GM23338 (cell line): Measurements from ENCODE around the gene FAM174C. TPM values are rescaled to one million over a fixed set of nuclear protein-coding genes. Genes with fewer than 3 reads are reported as not detected.
"Not testable (repeated sequence)": the region's sequence is repeated elsewhere in the genome, so short reads cannot be mapped to it uniquely, and the experiment has no call there.

Source experiments
- ATAC-seq: fragments of 200-7000 bp; cut with Tn5 transposase; 3 replicates; pipeline ENCODE4 v1.9.1; 2020
- DNase-seq: peaks from one replicate; pipeline ENCODE4 v3.0.0-alpha.2; 2015; ENCODE audit warnings: low spot score
- H2AFZ ChIP-seq: fragments of 200-600 bp; sonication (generic); 2 replicates; pipeline ENCODE4 v1.8.0; 2016; ENCODE audit warnings: antibody characterized with exemption, mild to moderate bottlenecking, moderate library complexity
- H3F3A ChIP-seq: fragments of 200-600 bp; sonication (generic); replicated peaks from 2 replicates; pipeline ENCODE4 v1.8.0; 2017; ENCODE audit warnings: antibody characterized with exemption, mixed run types, low read depth
- H3K27ac ChIP-seq: fragments of 200-600 bp; sonication (generic); 2 replicates; pipeline ENCODE4 v1.6.1; 2016; ENCODE audit warnings: low read depth
- H3K27me3 ChIP-seq: fragments of 200-600 bp; sonication (generic); 2 replicates; pipeline ENCODE4 v1.8.0; 2016; ENCODE audit warnings: mild to moderate bottlenecking, mixed run types, moderate library complexity; ENCODE audit not compliant: insufficient read depth
- H3K36me3 ChIP-seq: fragments of 200-600 bp; sonication (generic); 2 replicates; pipeline ENCODE4 v1.8.0; 2016; ENCODE audit warnings: mild to moderate bottlenecking; ENCODE audit not compliant: insufficient read depth
- H3K4me1 ChIP-seq: fragments of 200-600 bp; sonication (generic); 2 replicates; pipeline ENCODE4 v1.8.0; 2016; ENCODE audit warnings: mild to moderate bottlenecking, moderate library complexity; ENCODE audit not compliant: insufficient read depth
- H3K4me2 ChIP-seq: fragments of 200-600 bp; sonication (generic); 2 replicates; pipeline ENCODE4 v1.7.1; 2017; ENCODE audit warnings: mixed run types
- H3K4me3 ChIP-seq: fragments of 200-600 bp; sonication (generic); 2 replicates; pipeline ENCODE4 v1.6.1; 2016; ENCODE audit warnings: mixed run types
- H3K79me2 ChIP-seq: fragments of 200-600 bp; sonication (generic); replicated peaks from 2 replicates; pipeline ENCODE4 v1.8.0; 2017; ENCODE audit warnings: mild to moderate bottlenecking; ENCODE audit not compliant: insufficient read depth
- H3K9me2 ChIP-seq: fragments of 200-600 bp; sonication (generic); 2 replicates; pipeline ENCODE4 v1.8.0; 2017; ENCODE audit not compliant: insufficient read depth
- H4K20me1 ChIP-seq: fragments of 200-600 bp; sonication (generic); replicated peaks from 2 replicates; pipeline ENCODE4 v1.8.0; 2017; ENCODE audit warnings: mild to moderate bottlenecking; ENCODE audit not compliant: insufficient read depth
- H3K27ac Mint-ChIP-seq: 2 replicates; pipeline ENCODE4 v1.8.0; 2020; ENCODE audit warnings: inconsistent platforms, mild to moderate bottlenecking, moderate library complexity, mixed read lengths
- H3K27me3 Mint-ChIP-seq: 3 replicates; pipeline ENCODE4 v1.8.0; 2022; ENCODE audit warnings: low read depth, mild to moderate bottlenecking, moderate library complexity, mixed read lengths, inconsistent platforms; ENCODE audit not compliant: insufficient read depth, poor library complexity
- H3K36me3 Mint-ChIP-seq: 3 replicates; pipeline ENCODE4 v1.8.0; 2021; ENCODE audit warnings: low read depth, mild to moderate bottlenecking, inconsistent platforms, moderate library complexity, mixed read lengths
- H3K4me1 Mint-ChIP-seq: 3 replicates; pipeline ENCODE4 v1.8.0; 2020; ENCODE audit warnings: mild to moderate bottlenecking, inconsistent platforms, mixed read lengths
- H3K4me3 Mint-ChIP-seq: 3 replicates; pipeline ENCODE4 v1.8.0; 2021; ENCODE audit warnings: moderate library complexity, mild to moderate bottlenecking, inconsistent platforms, mixed read lengths
- H3K9me3 Mint-ChIP-seq: 3 replicates; pipeline ENCODE4 v1.8.0; 2020; ENCODE audit warnings: moderate library complexity, mild to moderate bottlenecking, inconsistent platforms, mixed read lengths
- CREB1 ChIP-seq: fragments of 250-450 bp; sonication (Bioruptor Pico); IDR thresholded peaks from 2 replicates; pipeline ENCODE4 v1.5.0; 2020; ENCODE audit warnings: low read depth, mild to moderate bottlenecking, moderate library complexity
- EZH2 ChIP-seq: fragments of 200-600 bp; sonication (generic); IDR thresholded peaks from one replicate; pipeline ENCODE4 v1.8.0; 2017; ENCODE audit warnings: antibody characterized with exemption, mild to moderate bottlenecking, low read depth; ENCODE audit not compliant: unreplicated experiment
- EZH2phosphoT487 ChIP-seq: fragments of 200-600 bp; sonication (generic); IDR thresholded peaks from one replicate; pipeline ENCODE4 v1.8.1; 2018; ENCODE audit warnings: antibody characterized with exemption; ENCODE audit not compliant: unreplicated experiment
- JUNB ChIP-seq: IDR thresholded peaks from one replicate; pipeline ENCODE4 v1.6.1; 2016; ENCODE audit warnings: antibody characterized with exemption; ENCODE audit not compliant: unreplicated experiment
- NANOG ChIP-seq: IDR thresholded peaks from 2 replicates; pipeline ENCODE4 v1.6.1; 2016; ENCODE audit warnings: antibody characterized with exemption, borderline replicate concordance
- STAT1 ChIP-seq: IDR thresholded peaks from one replicate; pipeline ENCODE4 v1.6.1; 2016; ENCODE audit warnings: antibody characterized with exemption; ENCODE audit not compliant: unreplicated experiment
- polyA plus RNA-seq: library from polyadenylated mRNA; unstranded; fragments of >200 nt; fragmentation: Nextera tagmentation; extraction: Ambion mirVana; gene quantifications from 2 replicates; pipeline ENCODE4 v1.2.1, GENCODE V29; 2016
- total RNA-seq: library from RNA; depleted of rRNA; stranded (reverse); fragments of >200 nt; shearing (Covaris generic); gene quantifications from 2 replicates; pipeline ENCODE4 v1.2.3, GENCODE V29; 2014
- TF ChIP-seq, protein P1 (sequence below), 2 experiments: fragments of 200-600 bp in 1 of 2; sonication (generic) in 1 of 2; conservative IDR thresholded peaks; 2 replicates each; pipeline versions ENCODE4 v1.5.1 to v1.6.1; 2016 to 2017; ENCODE audit warnings: antibody characterized with exemption in 2 of 2, low read depth in 2 of 2, mild to moderate bottlenecking in 2 of 2, moderate library complexity in 1 of 2

The FAM174C gene
- total and polyA plus RNA-seq, 2 experiments from 2014 or later = 60.4 to 68.0 TPM

GRCh38 chr19:1317274-1318003 lies 42.1 kb downstream of the FAM174C start:
- Histone ChIP-seq H3K36me3 (no peaks in the 10 kb centered on the region), H3K27me3 (peaks cover 9% of the 10 kb centered on the region; the same call in 1 of the 2 replicates), H3K27ac (no peak overlapping the region), H3K4me2 (no peak overlapping the region), H3K9me2 (no peaks in the 10 kb centered on the region), H3K4me3 (no peak overlapping the region), H2AFZ (no peak overlapping the region), H3K4me1 (no peaks in the 10 kb centered on the region), H3K79me2 (no peaks in the 10 kb centered on the region), H3F3A (0 out of 2 replicates have a peak, but pooled peaks cover 2% of the 10 kb centered on the region), H4K20me1 (no peaks in the 10 kb centered on the region; the same call in 1 of the 2 replicates)
- no peaks in the 10 kb centered on the region for H3K36me3 Mint-ChIP-seq
- ATAC-seq = no peak
- TF ChIP-seq JUNB = no peak
- no peak for TF ChIP-seq STAT1
- TF ChIP-seq EZH2phosphoT487 = no peak
- TF ChIP-seq NANOG = no peak
- TF ChIP-seq, protein P1, sequence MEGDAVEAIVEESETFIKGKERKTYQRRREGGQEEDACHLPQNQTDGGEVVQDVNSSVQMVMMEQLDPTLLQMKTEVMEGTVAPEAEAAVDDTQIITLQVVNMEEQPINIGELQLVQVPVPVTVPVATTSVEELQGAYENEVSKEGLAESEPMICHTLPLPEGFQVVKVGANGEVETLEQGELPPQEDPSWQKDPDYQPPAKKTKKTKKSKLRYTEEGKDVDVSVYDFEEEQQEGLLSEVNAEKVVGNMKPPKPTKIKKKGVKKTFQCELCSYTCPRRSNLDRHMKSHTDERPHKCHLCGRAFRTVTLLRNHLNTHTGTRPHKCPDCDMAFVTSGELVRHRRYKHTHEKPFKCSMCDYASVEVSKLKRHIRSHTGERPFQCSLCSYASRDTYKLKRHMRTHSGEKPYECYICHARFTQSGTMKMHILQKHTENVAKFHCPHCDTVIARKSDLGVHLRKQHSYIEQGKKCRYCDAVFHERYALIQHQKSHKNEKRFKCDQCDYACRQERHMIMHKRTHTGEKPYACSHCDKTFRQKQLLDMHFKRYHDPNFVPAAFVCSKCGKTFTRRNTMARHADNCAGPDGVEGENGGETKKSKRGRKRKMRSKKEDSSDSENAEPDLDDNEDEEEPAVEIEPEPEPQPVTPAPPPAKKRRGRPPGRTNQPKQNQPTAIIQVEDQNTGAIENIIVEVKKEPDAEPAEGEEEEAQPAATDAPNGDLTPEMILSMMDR (conservative IDR thresholded peaks at IDR 0.05; ENCODE audit: low read depth in 2 of 2) = no peak
- TF ChIP-seq CREB1 (CRISPR knock-in tag) = no peak
- H3K27ac Mint-ChIP-seq = no peak overlapping the region
- no peak for DNase-seq
- H3K4me1 Mint-ChIP-seq = no peaks in the 10 kb centered on the region
- no peak overlapping the region; the same call in 2 of the 3 replicates for H3K4me3 Mint-ChIP-seq
- H3K9me3 Mint-ChIP-seq = no peaks in the 10 kb centered on the region
- peaks cover 25% of the 10 kb centered on the region for H3K27me3 Mint-ChIP-seq

GRCh38 chr19:1318678-1319471 lies 43.5 kb downstream of the FAM174C start:
- Mint-ChIP-seq H3K4me3 (no peak overlapping the region), H3K27ac (no peak overlapping the region), H3K27me3 (peaks cover 26% of the 10 kb centered on the region), H3K4me1 (no peaks in the 10 kb centered on the region; the same call in 2 of the 3 replicates), H3K9me3 (no peaks in the 10 kb centered on the region), H3K36me3 (no peaks in the 10 kb centered on the region)
- DNase-seq = peak; percentile 52
- no peak for TF ChIP-seq EZH2
- TF ChIP-seq, protein P1 (conservative IDR thresholded peaks at IDR 0.05; ENCODE audit: low read depth in 2 of 2) = peak in 1 of 2 experiments; percentile 18; a peak in 1 of 4 replicates
- no peak overlapping the region for H3K4me2 ChIP-seq
- no peaks in the 10 kb centered on the region for H3K9me2 ChIP-seq
- 0 out of 2 replicates have a peak, but pooled peaks cover 2% of the 10 kb centered on the region for H3F3A ChIP-seq
- no peaks in the 10 kb centered on the region for H3K36me3 ChIP-seq
- peak overlapping the region; percentile 52; the same call in 1 of the 2 replicates for H2AFZ ChIP-seq
- H3K79me2 ChIP-seq = no peaks in the 10 kb centered on the region
- H3K27ac ChIP-seq = no peak overlapping the region
- H3K4me3 ChIP-seq = no peak overlapping the region
- peaks cover 9% of the 10 kb centered on the region; the same call in 1 of the 2 replicates for H3K27me3 ChIP-seq
- H4K20me1 ChIP-seq = no peaks in the 10 kb centered on the region; the same call in 1 of the 2 replicates
- ATAC-seq = peak; percentile 12
- H3K4me1 ChIP-seq = no peaks in the 10 kb centered on the region

GRCh38 chr19:1320282-1320650 lies 44.9 kb downstream of the FAM174C start:
- H3K27ac ChIP-seq, H3K4me1 ChIP-seq, H3K27ac Mint-ChIP-seq, H3F3A ChIP-seq, H3K9me2 ChIP-seq, H3K36me3 ChIP-seq, H3K4me3 Mint-ChIP-seq, H3K4me1 Mint-ChIP-seq, ATAC-seq, DNase-seq, H3K4me2 ChIP-seq, H3K4me3 ChIP-seq, H3K79me2 ChIP-seq, H2AFZ ChIP-seq, H3K36me3 Mint-ChIP-seq, H4K20me1 ChIP-seq, H3K9me3 Mint-ChIP-seq: not testable (repeated sequence)
- peaks cover 25% of the 10 kb centered on the region for H3K27me3 Mint-ChIP-seq
- H3K27me3 ChIP-seq = peaks cover 19% of the 10 kb centered on the region; the same call in 1 of the 2 replicates
